HCT116 (cell line): ENCODE data around the gene PRKN. TPM values are rescaled to one million over a fixed set of nuclear protein-coding genes. Genes with fewer than 3 reads are reported as not detected.

Experiments
- ATAC-seq: fragments of 200-7000 bp; cut with Tn5 transposase; 2 replicates; pipeline ENCODE4 v1.9.1; 2020; ENCODE audit warnings: mild to moderate bottlenecking, moderate library complexity
- BruUV-seq: library from RNA; stranded (reverse); fragments of 400-500 nt; replicated peaks from 2 replicates; lab custom pipeline; 2021; lab: Mats Ljungman, UMichigan
- CTCF ChIA-PET: fragments of 300-600 bp; sonication (Branson Sonifier 250); formaldehyde crosslinking; loops from one replicate; lab custom pipeline; 2021; ENCODE audit warnings: antibody characterized with exemption; lab: Charles Lee
- POLR2A ChIA-PET: fragments of 300-600, 350-600 bp; sonication (Branson Sonifier 250); formaldehyde crosslinking; loops from one replicate; lab custom pipeline; 2021; ENCODE audit warnings: antibody characterized with exemption; lab: Charles Lee
- RAD21 ChIA-PET, 2 experiments: fragments of 300-600 bp; sonication (Branson Sonifier 250); formaldehyde crosslinking; loops; one replicate each; lab custom pipeline; 2023; ENCODE audit warnings: low total read pairs in 2 of 2; ENCODE audit not compliant: uncharacterized antibody in 2 of 2, unreplicated experiment in 2 of 2, low non-redundant PET in 1 of 2; lab: Charles Lee
- DNase-seq: peaks from one replicate; pipeline ENCODE4 v3.0.0-alpha.2; 2010; ENCODE audit warnings: low read depth, low spot score
- H2AFZ ChIP-seq: fragments of 200-600 bp; shearing (Covaris generic), sonication (generic); 2 replicates; pipeline ENCODE4 v1.6.1; 2017; ENCODE audit warnings: low read depth, mixed run types, mixed read lengths, antibody characterized with exemption, low read length; ENCODE audit not compliant: poor library complexity, severe bottlenecking
- H3K27ac ChIP-seq: 2 replicates; pipeline ENCODE4 v1.5.1; 2012; ENCODE audit warnings: low read depth, low read length
- H3K27me3 ChIP-seq: fragments of 200-600 bp; sonication (generic); 2 replicates; pipeline ENCODE4 v1.6.1; 2016; ENCODE audit warnings: mixed run types, low read length, mixed read lengths; ENCODE audit not compliant: insufficient read depth
- H3K36me3 ChIP-seq, 2 experiments: fragments of 200-500 bp in 1 of 2; fragments of 200-600 bp in 1 of 2; sonication (Bioruptor generic) in 1 of 2; sonication (generic) in 1 of 2; 2 replicates each; pipeline versions ENCODE4 v1.5.1 to v1.6.1; 2014 to 2016; ENCODE audit warnings: low read length in 2 of 2, inconsistent platforms in 1 of 2, mixed read lengths in 1 of 2, mixed run types in 1 of 2; ENCODE audit not compliant: insufficient read depth in 2 of 2, control insufficient read depth in 1 of 2
- H3K4me1 ChIP-seq, 2 experiments: fragments of 200-600 bp in 1 of 2; sonication (generic) in 1 of 2; 2 replicates each; pipeline versions ENCODE4 v1.5.1 to v1.6.1; 2012 to 2017; ENCODE audit warnings: low read length in 2 of 2, inconsistent platforms in 1 of 2, mild to moderate bottlenecking in 1 of 2, mixed read lengths in 1 of 2, mixed run types in 1 of 2, moderate library complexity in 1 of 2; ENCODE audit not compliant: insufficient read depth in 2 of 2, control insufficient read depth in 1 of 2
- H3K4me2 ChIP-seq: fragments of 200-600 bp; sonication (generic); 2 replicates; pipeline ENCODE4 v1.6.1; 2017; ENCODE audit warnings: mixed run types, low read length, mixed read lengths
- H3K4me3 ChIP-seq, 2 experiments: fragments of 200-600 bp in 1 of 2; sonication (generic) in 1 of 2; replicated peaks in 1 of 2; 2 replicates each; pipeline ENCODE4 v1.5.1; 2011 to 2016; ENCODE audit warnings: low read length in 2 of 2, control low read depth in 1 of 2, low read depth in 1 of 2, mild to moderate bottlenecking in 1 of 2, mixed read lengths in 1 of 2, mixed run types in 1 of 2
- H3K79me2 ChIP-seq: fragments of 200-600 bp; sonication (generic); 2 replicates; pipeline ENCODE4 v1.6.1; 2017; ENCODE audit warnings: mild to moderate bottlenecking, mixed run types, low read length, moderate library complexity, mixed read lengths; ENCODE audit not compliant: insufficient read depth
- H3K9ac ChIP-seq: fragments of 200-600 bp; sonication (generic); 2 replicates; pipeline ENCODE4 v1.6.1; 2016; ENCODE audit warnings: low read length, mixed read lengths
- H3K9me2 ChIP-seq: fragments of 200-600 bp; sonication (generic), shearing (Covaris generic); 2 replicates; pipeline ENCODE4 v1.6.1; 2017; ENCODE audit warnings: mixed run types, mild to moderate bottlenecking, moderate library complexity; ENCODE audit not compliant: insufficient read depth
- H3K9me3 ChIP-seq, 2 experiments: fragments of 200-500 bp in 1 of 2; fragments of 200-600 bp in 1 of 2; sonication (Bioruptor generic) in 1 of 2; sonication (generic) in 1 of 2; 2 replicates each; pipeline ENCODE4 v1.6.1; 2014 to 2017; ENCODE audit warnings: low read length in 2 of 2, mixed read lengths in 2 of 2, inconsistent platforms in 1 of 2, low read depth in 1 of 2, mild to moderate bottlenecking in 1 of 2, mixed run types in 1 of 2, moderate library complexity in 1 of 2; ENCODE audit not compliant: control insufficient read depth in 1 of 2, insufficient read depth in 1 of 2
- H4K20me1 ChIP-seq: fragments of 200-600 bp; sonication (generic), shearing (Covaris generic); 2 replicates; pipeline ENCODE4 v1.6.1; 2017; ENCODE audit warnings: mixed run types, mild to moderate bottlenecking, moderate library complexity; ENCODE audit not compliant: insufficient read depth
- ATF3 ChIP-seq: IDR thresholded peaks from 2 replicates; pipeline ENCODE4 v1.6.1; 2012
- CBX3 ChIP-seq: IDR thresholded peaks from 2 replicates; pipeline ENCODE4 v1.6.1; 2012; ENCODE audit warnings: low read depth
- CEBPB ChIP-seq: IDR thresholded peaks from 2 replicates; pipeline ENCODE4 v1.6.1; 2012; ENCODE audit warnings: low read depth
- CTCF ChIP-seq, 3 experiments: fragments of 200-600 bp in 1 of 3; sonication (generic) in 1 of 3; IDR thresholded peaks in 2 of 3; conservative IDR thresholded peaks in 1 of 3; 2 replicates each; pipeline ENCODE4 v1.5.1; 2012 to 2017; ENCODE audit warnings: low read depth in 2 of 3, low read length in 2 of 3, antibody characterized with exemption in 1 of 3, borderline replicate concordance in 1 of 3, control low read depth in 1 of 3, mild to moderate bottlenecking in 1 of 3, mixed read lengths in 1 of 3, mixed run types in 1 of 3, moderate library complexity in 1 of 3; ENCODE audit not compliant: insufficient read depth in 1 of 3
- EGR1 ChIP-seq: IDR thresholded peaks from 2 replicates; pipeline ENCODE4 v1.6.1; 2012; ENCODE audit warnings: low read depth
- ELF1 ChIP-seq: IDR thresholded peaks from 2 replicates; pipeline ENCODE4 v1.6.1; 2012; ENCODE audit warnings: low read depth, borderline replicate concordance
- FOSL1 ChIP-seq: IDR thresholded peaks from 2 replicates; pipeline ENCODE4 v1.6.1; 2012; ENCODE audit warnings: low read depth
- JUND ChIP-seq: IDR thresholded peaks from 2 replicates; pipeline ENCODE4 v1.6.1; 2012
- MAX ChIP-seq: IDR thresholded peaks from 2 replicates; pipeline ENCODE4 v1.6.1; 2012
- POLR2A ChIP-seq: IDR thresholded peaks from 2 replicates; pipeline ENCODE4 v1.7.0; 2011; ENCODE audit warnings: borderline replicate concordance; ENCODE audit not compliant: insufficient read depth, insufficient read length; ENCODE audit errors: extremely low read depth
- POLR2AphosphoS5 ChIP-seq: IDR thresholded peaks from 2 replicates; pipeline ENCODE4 v1.6.1; 2011; ENCODE audit warnings: mild to moderate bottlenecking, low read depth, low read length, moderate library complexity
- RAD21 ChIP-seq: IDR thresholded peaks from 2 replicates; pipeline ENCODE4 v1.6.1; 2012; ENCODE audit warnings: low read depth, mild to moderate bottlenecking
- REST ChIP-seq: IDR thresholded peaks from 2 replicates; pipeline ENCODE4 v1.6.1; 2012; ENCODE audit warnings: low read depth
- SIN3A ChIP-seq: IDR thresholded peaks from 2 replicates; pipeline ENCODE4 v1.6.1; 2012; ENCODE audit warnings: low read depth
- TCF7L2 ChIP-seq: IDR thresholded peaks from 2 replicates; pipeline ENCODE4 v1.7.0; 2011; ENCODE audit warnings: borderline replicate concordance, inconsistent platforms; ENCODE audit not compliant: insufficient read depth, insufficient read length; ENCODE audit errors: extremely low read depth
- YY1 ChIP-seq: IDR thresholded peaks from 2 replicates; pipeline ENCODE4 v1.6.1; 2011; ENCODE audit warnings: low read length, low read depth, moderate library complexity, mild to moderate bottlenecking; ENCODE audit not compliant: insufficient replicate concordance; ENCODE audit errors: extremely low read depth
- ZBTB33 ChIP-seq: IDR thresholded peaks from 2 replicates; pipeline ENCODE4 v1.6.1; 2011; ENCODE audit warnings: mild to moderate bottlenecking, low read length, moderate library complexity; ENCODE audit not compliant: insufficient replicate concordance; ENCODE audit errors: extremely low read depth
- ZFX ChIP-seq: fragments of 450-650 bp; IDR thresholded peaks from 2 replicates; pipeline ENCODE4 v1.6.1; 2017
- intact Hi-C: fragments of 100-400 bp; cut with micrococcal nuclease; formaldehyde crosslinking; loops from 2 replicates; pipeline ENCODE4 v1.10.0; 2022
- total RNA-seq: library from RNA; stranded (reverse); gene quantifications from one replicate; pipeline ENCODE4 v1.2.1, GENCODE V29; 2021; ENCODE audit not compliant: unreplicated experiment

The PRKN gene
- total RNA-seq, 1 experiment from 2014 or later, result 2.6 TPM

GRCh38 chr6:161544801-161545480 is 1182.6 kb downstream of the PRKN start:
- Histone ChIP-seq H3K9ac (no peak overlapping the region), H3K9me2 (no peaks in the 10 kb centered on the region), H4K20me1 (no peaks in the 10 kb centered on the region), H3K79me2 (no peaks in the 10 kb centered on the region), H2AFZ (no peak overlapping the region), H3K27ac (no peak overlapping the region), H3K4me3 (no peak overlapping the region), H3K27me3 (no peaks in the 10 kb centered on the region), H3K36me3 (no peaks in the 10 kb centered on the region), H3K9me3 (no peaks in the 10 kb centered on the region), H3K4me2 (no peak overlapping the region), H3K4me1 (no peaks in the 10 kb centered on the region)
- BruUV-seq, result no TSS peak
- DNase-seq (no peak), ATAC-seq (no peak)
- intact Hi-C loops, result no loop called here
- ChIA-PET POLR2A (no interaction called here), CTCF (no interaction called here), RAD21 (no interaction called here)
- TF ChIP-seq ZBTB33 (no peak), RAD21 (no peak), TCF7L2 (no peak), CEBPB (no peak), SIN3A (no peak), REST (no peak), FOSL1 (no peak), CBX3 (no peak), EGR1 (no peak), CTCF (IDR thresholded peaks at IDR 0.05 in 2 of 3, conservative IDR thresholded peaks at IDR 0.05 in 1 of 3; ENCODE audit: borderline replicate concordance in 1 of 3, insufficient read depth in 1 of 3, low read depth in 2 of 3, low read length in 2 of 3) (no peak), ATF3 (no peak), MAX (no peak), JUND (no peak), ELF1 (no peak), POLR2A (no peak), POLR2AphosphoS5 (no peak), ZFX (no peak), YY1 (no peak)
